ENCODE results near the gene TRAPPC3. TPM values are rescaled to one million over a fixed set of nuclear protein-coding genes. Genes with fewer than 3 reads are reported as not detected.

Gene TRAPPC3
- total and polyA plus RNA-seq, 2 donors from 2014 or later: 58.4 to 102 TPM

DNA sequence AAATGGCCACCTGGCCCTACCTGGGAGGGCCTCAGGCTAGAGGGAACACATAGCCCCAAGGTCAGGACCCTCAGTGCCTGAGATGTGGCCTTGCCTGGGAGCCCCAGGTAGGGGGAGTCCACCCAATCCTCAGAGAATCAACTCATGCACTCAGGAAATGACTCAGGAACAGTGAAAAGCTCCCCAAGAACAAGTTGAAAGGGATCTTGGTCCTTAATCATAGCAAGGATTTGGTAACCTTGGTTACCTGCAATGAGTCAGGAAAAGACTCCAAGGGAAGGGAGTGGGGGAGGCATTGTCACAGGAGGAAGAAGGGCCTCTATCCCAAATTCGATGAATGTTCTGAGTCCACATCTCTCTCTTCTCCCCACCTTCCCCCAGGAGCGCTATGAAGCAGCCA, 23.7 kb upstream of the TRAPPC3 start:
- no peak overlapping the region for H3K9ac ChIP-seq (ENCODE audit: low read length in 3 of 3)
- no peaks in the 10 kb centered on the region for H3K27me3 ChIP-seq (ENCODE audit: control insufficient read depth, insufficient read depth, low read length)
- H3K27ac ChIP-seq (ENCODE audit: low read depth in 2 of 2, low read length in 2 of 2): no peak overlapping the region
- no peak overlapping the region for H3K4me3 ChIP-seq (ENCODE audit: low read length in 3 of 3)
- DNase-seq (no peak), FAIRE-seq (no peak)
- intact Hi-C loops (cut with DNase I): no loop called here
- peaks cover 0 to 6% (median 4%) of the 10 kb centered on the region in 3 donors for H3K4me1 ChIP-seq (ENCODE audit: control insufficient read depth in 2 of 3, insufficient read depth in 2 of 3, low read depth in 1 of 3, low read length in 3 of 3)
- TF ChIP-seq, protein P1, sequence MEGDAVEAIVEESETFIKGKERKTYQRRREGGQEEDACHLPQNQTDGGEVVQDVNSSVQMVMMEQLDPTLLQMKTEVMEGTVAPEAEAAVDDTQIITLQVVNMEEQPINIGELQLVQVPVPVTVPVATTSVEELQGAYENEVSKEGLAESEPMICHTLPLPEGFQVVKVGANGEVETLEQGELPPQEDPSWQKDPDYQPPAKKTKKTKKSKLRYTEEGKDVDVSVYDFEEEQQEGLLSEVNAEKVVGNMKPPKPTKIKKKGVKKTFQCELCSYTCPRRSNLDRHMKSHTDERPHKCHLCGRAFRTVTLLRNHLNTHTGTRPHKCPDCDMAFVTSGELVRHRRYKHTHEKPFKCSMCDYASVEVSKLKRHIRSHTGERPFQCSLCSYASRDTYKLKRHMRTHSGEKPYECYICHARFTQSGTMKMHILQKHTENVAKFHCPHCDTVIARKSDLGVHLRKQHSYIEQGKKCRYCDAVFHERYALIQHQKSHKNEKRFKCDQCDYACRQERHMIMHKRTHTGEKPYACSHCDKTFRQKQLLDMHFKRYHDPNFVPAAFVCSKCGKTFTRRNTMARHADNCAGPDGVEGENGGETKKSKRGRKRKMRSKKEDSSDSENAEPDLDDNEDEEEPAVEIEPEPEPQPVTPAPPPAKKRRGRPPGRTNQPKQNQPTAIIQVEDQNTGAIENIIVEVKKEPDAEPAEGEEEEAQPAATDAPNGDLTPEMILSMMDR (IDR thresholded peaks at IDR 0.05; ENCODE audit: borderline replicate concordance, extremely low read depth, insufficient read depth): no peak
- no peaks in the 10 kb centered on the region for H3K9me3 ChIP-seq (ENCODE audit: control insufficient read depth in 2 of 3, insufficient read depth in 1 of 3, low read length in 3 of 3)
- peaks cover 9 to 32% (median 29%) of the 10 kb centered on the region in 3 donors for H3K36me3 ChIP-seq (ENCODE audit: control insufficient read depth in 2 of 3, insufficient read depth in 3 of 3, low read length in 3 of 3)

GRCh38 chr1:36172017-36172747, 22.9 kb upstream of the TRAPPC3 start:
- no peaks in the 10 kb centered on the region for H3K27me3 ChIP-seq (ENCODE audit: control insufficient read depth, insufficient read depth, low read length)
- FAIRE-seq: no peak

DNA sequence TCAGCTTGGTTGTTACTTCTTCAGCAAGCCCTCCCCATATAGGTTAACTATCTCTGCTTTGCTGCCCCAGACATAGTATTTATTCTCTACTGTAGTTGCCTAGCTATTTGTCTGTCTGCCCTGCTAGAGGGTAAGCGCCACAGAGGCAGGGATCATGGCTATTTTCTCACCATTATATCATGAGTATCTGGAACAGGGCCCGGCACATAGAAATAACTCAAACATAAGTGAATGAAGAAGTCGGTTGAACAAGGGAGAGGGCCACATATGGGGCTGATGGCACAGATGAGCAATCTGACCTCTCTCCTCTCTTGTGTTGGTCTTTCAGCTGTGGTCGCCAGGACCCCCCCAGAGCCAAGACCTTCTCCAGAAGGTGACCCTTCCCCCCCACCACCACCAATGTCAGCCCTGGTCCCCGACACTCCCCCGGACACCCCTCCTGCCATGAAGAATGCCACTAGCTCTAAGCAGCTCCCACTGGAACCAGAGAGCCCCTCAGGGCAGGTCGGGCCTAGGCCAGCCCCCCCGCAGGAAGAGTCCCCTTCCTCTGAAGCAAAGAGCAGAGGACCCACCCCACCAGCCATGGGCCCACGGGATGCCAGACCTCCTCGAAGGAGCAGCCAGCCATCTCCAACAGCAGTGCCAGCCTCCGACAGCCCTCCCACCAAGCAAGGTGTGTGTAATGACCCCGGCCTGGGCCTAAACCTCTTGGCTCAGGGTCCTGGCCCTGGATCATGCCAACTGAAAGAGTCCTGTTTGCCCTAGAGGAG, 21.5 kb upstream of the TRAPPC3 start:
- intact Hi-C loops (cut with DNase I): no loop called here
- Histone ChIP-seq H3K36me3 (ENCODE audit: control insufficient read depth in 2 of 3, insufficient read depth in 3 of 3, low read length in 3 of 3) (peaks cover 9 to 30% (median 25%) of the 10 kb centered on the region in 3 donors), H3K9ac (ENCODE audit: low read length in 3 of 3) (no peak overlapping the region), H3K4me3 (ENCODE audit: low read length in 3 of 3) (no peak overlapping the region), H3K9me3 (ENCODE audit: control insufficient read depth in 2 of 3, insufficient read depth in 1 of 3, low read length in 3 of 3) (no peaks in the 10 kb centered on the region), H3K27me3 (ENCODE audit: control insufficient read depth, insufficient read depth, low read length) (no peaks in the 10 kb centered on the region), H3K4me1 (ENCODE audit: control insufficient read depth in 2 of 3, insufficient read depth in 2 of 3, low read depth in 1 of 3, low read length in 3 of 3) (peaks cover 0 to 14% (median 7%) of the 10 kb centered on the region in 3 donors), H3K27ac (ENCODE audit: low read depth in 2 of 2, low read length in 2 of 2) (no peak overlapping the region)
- FAIRE-seq (no peak), DNase-seq (no peak)
- TF ChIP-seq, protein P1 (IDR thresholded peaks at IDR 0.05; ENCODE audit: borderline replicate concordance, extremely low read depth, insufficient read depth): no peak

More at GRCh38 chr1:36172017-36172747, 22.9 kb upstream of the TRAPPC3 start:
- Histone ChIP-seq H3K4me3 (ENCODE audit: low read length in 3 of 3) (no peak overlapping the region), H3K9ac (ENCODE audit: low read length in 3 of 3) (no peak overlapping the region), H3K36me3 (ENCODE audit: control insufficient read depth in 2 of 3, insufficient read depth in 3 of 3, low read length in 3 of 3) (peaks cover 9 to 30% (median 26%) of the 10 kb centered on the region in 3 donors), H3K27ac (ENCODE audit: low read depth in 2 of 2, low read length in 2 of 2) (no peak overlapping the region), H3K9me3 (ENCODE audit: control insufficient read depth in 2 of 3, insufficient read depth in 1 of 3, low read length in 3 of 3) (no peaks in the 10 kb centered on the region), H3K4me1 (ENCODE audit: control insufficient read depth in 2 of 3, insufficient read depth in 2 of 3, low read depth in 1 of 3, low read length in 3 of 3) (peaks cover 0 to 12% (median 4%) of the 10 kb centered on the region in 3 donors)
- intact Hi-C loops (cut with DNase I): no loop called here
- no peak for DNase-seq
- TF ChIP-seq, protein P1 (IDR thresholded peaks at IDR 0.05; ENCODE audit: borderline replicate concordance, extremely low read depth, insufficient read depth): no peak

Measured in kidney (tissue), 14 donors.